Measurements from ENCODE around the gene PTPRE. TPM values are rescaled to one million over a fixed set of nuclear protein-coding genes. Genes with fewer than 3 reads are reported as not detected.

PTPRE gene
- total RNA-seq, 1 experiment from 2014 or later = 12.3 TPM

- H3K9ac ChIP-seq (ENCODE audit: low read length) = no peak overlapping the region
- CTCF ChIA-PET = interaction anchor here (1.0 to 1.8 kb wide), 3 partner anchors 17 to 86 kb away, joined by 3 to 7 read pairs (median 3); partner anchors contain the start of gene PTPRE
- ATAC-seq (no peak), DNase-seq (ENCODE audit: low read depth, low spot score) (no peak)
- no peaks in the 10 kb centered on the region for H3K79me2 ChIP-seq (ENCODE audit: insufficient read depth, low read length)
- BruUV-seq (replicated peaks) = no TSS peak
- H3K27ac ChIP-seq (ENCODE audit: low read depth, low read length) = no peak overlapping the region
- intact Hi-C loops (cut with micrococcal nuclease) = no loop called here
- H3K9me2 ChIP-seq (ENCODE audit: insufficient read depth) = no peaks in the 10 kb centered on the region; the same call in 1 of the 2 replicates
- H3K9me3 ChIP-seq (ENCODE audit: control insufficient read depth in 1 of 2, insufficient read depth in 1 of 2, low read depth in 1 of 2, low read length in 2 of 2) = no peaks in the 10 kb centered on the region
- H4K20me1 ChIP-seq (ENCODE audit: insufficient read depth) = no peaks in the 10 kb centered on the region
- TF ChIP-seq FOSL1 (IDR thresholded peaks at IDR 0.05; ENCODE audit: low read depth) (no peak), EGR1 (IDR thresholded peaks at IDR 0.05; ENCODE audit: low read depth) (no peak), ZNF274 (IDR thresholded peaks at IDR 0.05; ENCODE audit: low read depth, low read length) (no peak), TCF7L2 (IDR thresholded peaks at IDR 0.05; ENCODE audit: borderline replicate concordance, extremely low read depth, insufficient read depth, insufficient read length) (no peak), RAD21 (IDR thresholded peaks at IDR 0.05; ENCODE audit: low read depth) (no peak), SRF (IDR thresholded peaks at IDR 0.05; ENCODE audit: low read depth) (no peak), REST (IDR thresholded peaks at IDR 0.05; ENCODE audit: low read depth) (no peak), CBX3 (IDR thresholded peaks at IDR 0.05; ENCODE audit: low read depth) (no peak), ATF3 (IDR thresholded peaks at IDR 0.05) (no peak), ELF1 (IDR thresholded peaks at IDR 0.05; ENCODE audit: borderline replicate concordance, low read depth) (no peak), EZH2 (IDR thresholded peaks at IDR 0.05) (no peak), ZFX (IDR thresholded peaks at IDR 0.05) (no peak), POLR2A (IDR thresholded peaks at IDR 0.05; ENCODE audit: borderline replicate concordance, extremely low read depth, insufficient read depth, insufficient read length) (no peak), SP1 (IDR thresholded peaks at IDR 0.05; ENCODE audit: low read depth) (no peak), CTCF (IDR thresholded peaks at IDR 0.05 in 2 of 3, conservative IDR thresholded peaks at IDR 0.05 in 1 of 3; ENCODE audit: borderline replicate concordance in 1 of 3, insufficient read depth in 1 of 3, low read depth in 2 of 3, low read length in 2 of 3) (no peak), MAX (IDR thresholded peaks at IDR 0.05) (no peak), EZH2phosphoT487 (IDR thresholded peaks at IDR 0.05; ENCODE audit: borderline replicate concordance) (no peak)
- H2AFZ ChIP-seq (ENCODE audit: low read depth, low read length, poor library complexity, severe bottlenecking) = no peak overlapping the region
- H3K36me3 ChIP-seq (ENCODE audit: control insufficient read depth in 1 of 2, insufficient read depth in 2 of 2, low read length in 2 of 2) = no peaks in the 10 kb centered on the region
- no peak overlapping the region for H3K4me2 ChIP-seq (ENCODE audit: low read length)
- H3K4me3 ChIP-seq (replicated peaks in 1 of 2; ENCODE audit: low read depth in 1 of 2, low read length in 2 of 2) = no peak overlapping the region
- RAD21 ChIA-PET (ENCODE audit: low non-redundant PET in 1 of 2, low total read pairs in 2 of 2, uncharacterized antibody in 2 of 2, unreplicated experiment in 2 of 2) = no interaction called here
- H3K4me1 ChIP-seq (ENCODE audit: control insufficient read depth in 1 of 2, insufficient read depth in 2 of 2, low read length in 2 of 2) = peaks cover 34 to 59% of the 10 kb centered on the region in 2 experiments
- POLR2A ChIA-PET = no interaction called here
- H3K27me3 ChIP-seq (ENCODE audit: insufficient read depth, low read length) = no peaks in the 10 kb centered on the region
These were observed 18.7 kb downstream of the PTPRE start for GRCh38 chr10:127925471-127926207.

Measured in HCT116 (cell line).